ENCODE data around the gene PSEN1. TPM values are rescaled to one million over a fixed set of nuclear protein-coding genes. Genes with fewer than 3 reads are reported as not detected.

The PSEN1 gene
- total RNA-seq, 4 donors from 2014 or later, result 40.1 to 54.6 (median 45.9) TPM

DNA sequence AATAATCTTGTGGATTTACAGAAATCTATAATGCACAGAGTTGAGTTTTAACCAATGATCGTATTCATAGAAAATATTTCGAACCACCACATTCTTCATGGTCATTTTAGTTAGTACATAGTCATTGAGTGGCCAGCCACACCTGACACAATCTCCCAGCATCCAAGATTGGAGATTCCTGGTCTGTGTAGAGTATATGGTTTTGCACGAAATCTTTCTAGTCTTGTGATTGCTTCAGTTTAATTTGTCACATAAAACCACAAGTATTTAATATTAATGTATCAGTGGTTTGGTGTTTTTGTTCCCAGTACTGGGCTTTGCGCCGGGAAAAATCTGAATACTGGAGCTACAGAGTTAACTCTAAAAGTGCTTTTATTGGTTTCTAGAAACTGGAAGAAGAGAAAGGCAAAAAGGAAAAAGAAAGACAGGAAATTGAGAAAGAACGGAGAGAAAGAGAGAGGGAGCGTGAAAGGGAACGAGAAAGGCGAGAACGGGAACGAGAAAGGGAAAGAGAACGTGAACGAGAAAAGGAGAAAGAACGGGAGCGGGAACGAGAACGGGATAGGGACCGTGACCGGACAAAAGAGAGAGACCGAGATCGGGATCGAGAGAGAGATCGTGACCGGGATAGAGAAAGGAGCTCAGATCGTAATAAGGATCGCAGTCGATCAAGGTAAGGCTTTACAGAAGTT lies 33.4 kb upstream of the PSEN1 start:
- Histone ChIP-seq H3K36me3 (peaks cover 12 to 100% of the 10 kb centered on the region in 2 donors), H3K27me3 (no peaks in the 10 kb centered on the region), H3K4me1 (no peaks in the 10 kb centered on the region), H3K27ac (no peak overlapping the region), H3K4me3 (no peak overlapping the region), H3K9me3 (no peaks in the 10 kb centered on the region)
- no peak for TF ChIP-seq EP300 (IDR thresholded peaks at IDR 0.05)
- TF ChIP-seq, protein P1, sequence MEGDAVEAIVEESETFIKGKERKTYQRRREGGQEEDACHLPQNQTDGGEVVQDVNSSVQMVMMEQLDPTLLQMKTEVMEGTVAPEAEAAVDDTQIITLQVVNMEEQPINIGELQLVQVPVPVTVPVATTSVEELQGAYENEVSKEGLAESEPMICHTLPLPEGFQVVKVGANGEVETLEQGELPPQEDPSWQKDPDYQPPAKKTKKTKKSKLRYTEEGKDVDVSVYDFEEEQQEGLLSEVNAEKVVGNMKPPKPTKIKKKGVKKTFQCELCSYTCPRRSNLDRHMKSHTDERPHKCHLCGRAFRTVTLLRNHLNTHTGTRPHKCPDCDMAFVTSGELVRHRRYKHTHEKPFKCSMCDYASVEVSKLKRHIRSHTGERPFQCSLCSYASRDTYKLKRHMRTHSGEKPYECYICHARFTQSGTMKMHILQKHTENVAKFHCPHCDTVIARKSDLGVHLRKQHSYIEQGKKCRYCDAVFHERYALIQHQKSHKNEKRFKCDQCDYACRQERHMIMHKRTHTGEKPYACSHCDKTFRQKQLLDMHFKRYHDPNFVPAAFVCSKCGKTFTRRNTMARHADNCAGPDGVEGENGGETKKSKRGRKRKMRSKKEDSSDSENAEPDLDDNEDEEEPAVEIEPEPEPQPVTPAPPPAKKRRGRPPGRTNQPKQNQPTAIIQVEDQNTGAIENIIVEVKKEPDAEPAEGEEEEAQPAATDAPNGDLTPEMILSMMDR (IDR thresholded peaks at IDR 0.05), result no peak
- TF ChIP-seq POLR2AphosphoS5 (IDR thresholded peaks at IDR 0.05), result no peak
- TF ChIP-seq POLR2A (IDR thresholded peaks at IDR 0.05), result no peak
- 95 to 97% methylated on average over 20 to 27 of the region's 27 CpGs for WGBS, 2 donors (ENCODE audit: low coverage in 1 of 2)
- ATAC-seq, result no peak

DNA sequence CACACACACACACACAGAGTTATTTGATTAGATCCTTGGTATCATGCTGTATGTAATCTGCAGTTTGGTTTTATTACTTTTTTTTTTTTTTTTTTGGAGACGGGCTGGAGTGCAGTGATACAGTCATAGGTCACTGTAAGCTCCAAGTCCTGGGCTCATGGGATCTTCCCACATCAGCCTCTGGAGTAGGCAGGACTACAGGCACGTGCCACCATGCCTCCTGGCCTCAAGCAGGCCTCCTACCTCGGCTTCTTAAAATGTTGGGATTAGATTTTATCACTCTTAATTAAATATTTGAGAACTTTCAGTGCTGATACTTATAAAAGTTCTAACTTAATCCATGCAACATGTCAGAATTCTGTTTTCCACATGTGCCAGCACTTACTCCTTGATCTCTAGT lies 31.3 kb upstream of the PSEN1 start:
- 69 to 100% methylated on average over 2 to 3 of the region's 3 CpGs for WGBS, 2 donors (ENCODE audit: low coverage in 1 of 2)
- H3K4me1 ChIP-seq, result no peaks in the 10 kb centered on the region
- H3K36me3 ChIP-seq, result peaks cover 20 to 100% of the 10 kb centered on the region in 2 donors

DNA sequence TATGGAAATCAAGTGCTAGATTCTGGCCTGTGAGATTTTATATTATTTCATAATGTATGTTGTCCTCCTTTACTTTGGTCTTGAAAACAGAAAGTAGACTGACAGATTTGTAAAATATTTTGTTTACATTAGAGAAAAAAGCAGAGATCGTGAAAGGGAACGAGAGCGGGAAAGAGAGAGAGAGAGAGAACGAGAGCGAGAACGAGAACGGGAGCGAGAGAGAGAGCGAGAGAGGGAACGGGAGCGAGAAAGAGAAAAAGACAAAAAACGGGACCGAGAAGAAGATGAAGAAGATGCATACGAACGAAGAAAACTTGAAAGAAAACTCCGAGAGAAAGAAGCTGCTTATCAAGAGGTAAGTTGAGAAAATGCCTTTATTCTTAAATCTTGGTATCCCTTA lies 30.6 kb upstream of the PSEN1 start:
- WGBS, 2 donors (ENCODE audit: low coverage in 1 of 2), result 95% methylated on average over 16 of the region's 16 CpGs; no CpG with 5 or more reads in 1 of the 2 donors
- no peak for TF ChIP-seq POLR2A (IDR thresholded peaks at IDR 0.05)
- TF ChIP-seq POLR2AphosphoS5 (IDR thresholded peaks at IDR 0.05), result no peak
- TF ChIP-seq, protein P1 (IDR thresholded peaks at IDR 0.05), result no peak
- TF ChIP-seq EP300 (IDR thresholded peaks at IDR 0.05), result no peak
- Histone ChIP-seq H3K27ac (no peak overlapping the region), H3K9me3 (no peaks in the 10 kb centered on the region), H3K36me3 (peaks cover 24 to 100% of the 10 kb centered on the region in 2 donors), H3K4me1 (no peaks in the 10 kb centered on the region), H3K27me3 (no peaks in the 10 kb centered on the region), H3K4me3 (no peak overlapping the region)
- ATAC-seq, result no peak

More for the DNA sequence above, 31.3 kb upstream of the PSEN1 start:
- Histone ChIP-seq H3K9me3 (no peaks in the 10 kb centered on the region), H3K4me3 (no peak overlapping the region), H3K27me3 (no peaks in the 10 kb centered on the region), H3K27ac (no peak overlapping the region)
- no peak for ATAC-seq
- TF ChIP-seq POLR2A (IDR thresholded peaks at IDR 0.05), result no peak
- TF ChIP-seq, protein P1 (IDR thresholded peaks at IDR 0.05), result no peak
- no peak for TF ChIP-seq EP300 (IDR thresholded peaks at IDR 0.05)
- no peak for TF ChIP-seq POLR2AphosphoS5 (IDR thresholded peaks at IDR 0.05)

DNA sequence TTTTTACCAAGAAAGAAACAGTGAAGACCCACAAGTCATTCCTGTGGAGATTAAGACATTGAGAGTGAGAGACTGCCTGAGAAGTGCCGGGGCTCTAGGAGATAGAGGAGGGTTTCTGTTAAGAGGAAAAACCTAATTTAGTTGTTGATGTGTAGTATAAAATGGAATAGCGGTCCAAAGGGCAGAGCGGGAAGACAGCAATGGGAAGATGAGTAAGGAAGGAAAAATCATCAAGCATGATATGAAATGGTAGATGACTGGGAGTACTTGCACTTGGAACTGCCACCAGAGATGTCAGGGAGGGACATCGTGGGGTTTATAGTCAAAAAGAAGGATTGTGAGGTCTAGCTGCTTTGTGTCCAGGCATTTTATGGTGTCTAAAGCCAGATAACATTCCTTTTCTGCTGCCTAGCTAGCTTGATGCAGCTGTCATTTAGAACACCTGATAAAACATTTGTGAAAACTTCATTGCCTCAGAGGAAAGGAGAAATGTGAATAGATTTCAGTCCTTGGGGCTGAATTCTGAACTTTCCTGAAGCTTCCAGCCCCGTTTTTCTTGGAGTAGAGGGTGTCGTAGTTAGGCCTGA lies 20.1 kb upstream of the PSEN1 start:
- no peak overlapping the region for H3K27ac ChIP-seq
- WGBS, 2 donors (ENCODE audit: low coverage in 1 of 2), result 86 to 97% methylated on average over 6 of the region's 6 CpGs

More for the DNA sequence above, 20.1 kb upstream of the PSEN1 start:
- TF ChIP-seq POLR2A (IDR thresholded peaks at IDR 0.05), result no peak
- TF ChIP-seq POLR2AphosphoS5 (IDR thresholded peaks at IDR 0.05), result no peak
- TF ChIP-seq, protein P1 (IDR thresholded peaks at IDR 0.05), result no peak
- TF ChIP-seq EP300 (IDR thresholded peaks at IDR 0.05), result no peak
- Histone ChIP-seq H3K36me3 (peaks cover 4 to 95% of the 10 kb centered on the region in 2 donors), H3K4me3 (no peak overlapping the region), H3K27me3 (no peaks in the 10 kb centered on the region), H3K4me1 (no peaks in the 10 kb centered on the region), H3K9me3 (no peaks in the 10 kb centered on the region)
- no peak for ATAC-seq

Measured in gastroesophageal sphincter (tissue), 4 donors.